LHCN-M2 (cell line): Measurements from ENCODE around the gene REEP1. TPM values are rescaled to one million over a fixed set of nuclear protein-coding genes. Genes with fewer than 3 reads are reported as not detected.
A peak's percentile ranks its signal among the peaks of the same experiment; 100 is the strongest.
"Not testable (repeated sequence)": the region's sequence is repeated elsewhere in the genome, so short reads cannot be mapped to it uniquely, and the experiment has no call there.

ENCODE experiments used
- DNase-seq: peaks from one replicate; pipeline ENCODE4 v3.0.0-alpha.2; 2012; ENCODE audit warnings: low read depth
- total RNA-seq: library from RNA; depleted of rRNA; stranded (reverse); fragments of >200 nt; gene quantifications from 2 replicates; pipeline ENCODE4 v1.2.3, GENCODE V29; 2014

Gene REEP1
- total RNA-seq, 1 experiment from 2014 or later, result 0.52 TPM

- no peak for DNase-seq
Observed at GRCh38 chr2:86284401-86284841, 53.0 kb downstream of the REEP1 start.

GRCh38 chr2:86283411-86284030 lies 53.9 kb downstream of the REEP1 start:
- no peak for DNase-seq

GRCh38 chr2:86281066-86281700 lies 56.2 kb downstream of the REEP1 start:
- DNase-seq, result no peak

GRCh38 chr2:86280191-86280667 lies 57.2 kb downstream of the REEP1 start:
- DNase-seq, result peak; percentile 91

DNA sequence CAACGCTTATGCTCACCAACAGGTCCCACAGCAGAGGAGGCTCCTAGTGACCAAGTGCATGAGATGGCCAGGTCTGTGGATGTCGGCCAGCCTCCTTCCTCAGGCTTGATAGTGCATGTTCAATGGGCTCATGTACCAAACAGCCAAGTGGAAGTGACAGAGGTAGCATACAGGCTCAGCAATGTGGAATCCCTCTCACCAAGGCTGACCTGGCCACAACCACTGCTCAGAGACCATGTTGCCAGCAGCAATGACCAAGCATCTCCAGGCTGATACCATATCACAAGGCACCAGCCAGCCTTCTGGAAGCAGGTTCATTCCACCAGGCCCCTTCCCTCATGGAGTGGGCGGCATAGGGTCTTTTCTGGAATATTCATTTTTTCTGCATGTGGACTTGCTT lies 61.5 kb downstream of the REEP1 start:
- no peak for DNase-seq

DNA sequence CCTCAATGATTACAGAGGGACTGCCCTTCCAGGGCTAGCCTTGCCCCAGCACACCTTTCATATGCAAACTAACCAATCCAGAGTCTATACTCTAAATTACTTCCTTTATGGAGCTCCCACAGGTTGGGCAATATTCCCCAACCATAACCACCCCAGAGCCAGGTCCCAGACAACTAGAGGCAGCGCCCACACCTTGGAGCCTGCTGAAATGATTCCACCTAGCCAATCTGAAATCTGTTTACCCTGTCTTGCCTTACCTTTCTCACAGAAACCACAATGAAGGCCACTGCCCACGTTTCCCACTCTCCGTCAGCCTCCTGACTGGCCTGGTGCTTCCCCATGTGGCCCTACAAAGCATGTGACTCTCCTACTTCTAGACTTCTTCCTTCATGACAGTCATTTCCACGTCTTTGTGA lies 62.0 kb downstream of the REEP1 start:
- DNase-seq, result no peak

DNA sequence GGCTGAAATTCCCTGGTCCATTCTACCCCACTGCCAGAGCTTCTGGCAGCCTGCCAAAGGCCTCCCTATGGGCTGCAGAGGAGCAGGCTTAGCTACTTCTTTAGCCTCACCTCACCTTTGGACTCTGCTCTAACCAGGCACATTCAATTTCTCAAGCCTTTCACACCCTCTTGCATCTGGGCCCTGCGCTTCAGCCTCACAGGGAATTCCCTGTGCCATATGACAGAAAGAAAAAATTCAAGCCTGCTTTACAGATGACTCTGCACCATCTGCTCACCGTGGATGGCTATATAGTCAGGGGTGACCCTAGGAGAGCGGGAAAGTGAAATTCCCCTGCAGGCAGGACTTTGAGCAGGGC lies 62.5 kb downstream of the REEP1 start:
- peak; percentile 79 for DNase-seq

DNA sequence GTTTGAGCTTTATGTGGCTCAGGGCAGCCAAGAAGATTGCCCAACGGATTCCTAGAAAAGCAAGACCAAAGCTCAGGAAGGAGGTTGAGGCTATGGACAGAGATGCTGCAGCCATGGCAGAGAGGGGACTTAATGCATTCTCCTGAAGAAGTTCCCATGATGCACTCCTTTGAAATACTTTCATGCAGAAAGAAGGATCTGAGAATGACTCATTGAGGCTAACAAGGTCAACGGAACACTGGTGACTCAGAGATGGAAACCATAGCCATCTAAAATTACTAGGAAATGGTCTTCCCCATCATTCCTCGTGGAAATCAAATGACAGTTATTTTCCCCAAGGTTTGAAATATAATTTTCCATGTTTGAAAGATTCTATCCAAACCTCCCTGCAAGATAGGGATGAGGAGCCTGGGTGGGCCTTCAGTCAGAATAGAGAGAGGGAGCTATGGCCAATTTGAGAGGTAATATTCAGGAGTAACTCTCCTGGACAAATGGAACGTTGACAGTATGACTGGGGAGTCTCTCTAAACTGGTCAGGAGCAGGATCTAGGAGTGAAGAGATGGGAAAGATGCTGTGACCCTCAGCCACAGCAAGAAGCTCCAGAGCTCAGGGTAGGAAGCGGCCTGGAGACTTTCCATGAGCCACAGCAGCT lies 63.0 kb downstream of the REEP1 start:
- DNase-seq, result peak; percentile 93

- no peak for DNase-seq
Observed at GRCh38 chr2:86272111-86272510, 65.3 kb downstream of the REEP1 start.

- DNase-seq, result no peak
Observed at GRCh38 chr2:86271248-86271647, 66.2 kb downstream of the REEP1 start.

GRCh38 chr2:86263956-86264355 lies 73.5 kb downstream of the REEP1 start:
- DNase-seq, result no peak

GRCh38 chr2:86260978-86261377 lies 76.4 kb downstream of the REEP1 start:
- no peak for DNase-seq

DNA sequence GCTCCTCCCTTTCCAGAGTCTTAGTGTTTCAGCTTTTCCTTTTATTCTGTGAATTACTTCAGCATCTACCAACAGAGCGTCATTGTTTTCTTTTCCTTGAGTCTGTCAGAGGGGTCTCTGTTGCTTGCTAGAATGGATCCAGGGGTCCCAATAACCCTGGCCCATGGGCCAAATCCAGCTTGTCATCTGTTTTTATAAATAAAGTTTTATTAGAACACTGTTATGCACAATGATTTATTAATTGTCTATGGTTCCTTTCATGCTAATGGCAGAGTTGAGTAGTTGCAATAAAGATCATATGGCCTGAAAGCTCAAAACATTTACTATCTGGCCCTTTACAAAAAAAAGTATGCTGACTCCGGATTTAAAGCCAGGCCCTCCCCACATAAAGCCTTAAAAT lies 79.3 kb downstream of the REEP1 start:
- no peak for DNase-seq

DNA sequence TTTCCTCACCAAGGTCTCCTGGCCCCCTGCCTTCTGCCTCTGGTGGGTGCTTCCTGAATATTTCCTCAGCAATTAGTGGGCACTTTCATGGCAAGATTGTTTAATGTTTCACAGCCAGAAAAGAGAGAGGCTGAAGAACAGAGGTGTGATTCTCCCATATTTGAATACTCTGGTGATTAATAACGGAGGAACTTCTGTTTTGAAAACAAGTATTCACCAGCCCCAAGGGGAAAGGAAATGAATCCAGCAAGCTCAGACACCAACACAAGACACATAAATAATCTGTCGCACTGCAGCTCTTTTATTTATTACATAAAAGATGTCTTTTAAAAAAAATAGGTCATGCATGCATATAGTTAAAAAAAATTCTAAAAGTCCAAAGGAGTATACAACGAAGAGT lies 80.4 kb downstream of the REEP1 start:
- DNase-seq, result no peak

DNA sequence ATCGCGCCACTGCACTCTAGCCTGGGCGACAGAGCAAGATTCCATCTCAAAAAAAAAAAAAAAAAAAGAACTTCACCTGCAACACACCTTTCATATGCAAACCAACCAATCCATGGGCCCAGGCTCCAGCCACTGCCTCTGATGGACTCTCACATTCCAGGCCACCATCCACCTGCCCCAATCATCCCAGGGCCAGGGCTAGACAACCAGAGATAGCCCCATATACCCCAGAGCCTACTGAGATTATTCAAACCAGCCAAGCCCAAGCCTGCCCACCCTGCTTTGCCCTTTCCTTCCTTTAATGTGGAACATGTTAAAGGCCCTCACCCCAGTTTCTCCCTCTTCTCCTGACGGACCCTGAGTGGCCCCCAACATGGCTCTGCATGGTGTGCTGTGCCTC lies 81.1 kb downstream of the REEP1 start:
- DNase-seq, result no peak

GRCh38 chr2:86254576-86255538 lies 82.6 kb downstream of the REEP1 start:
- DNase-seq, result no peak

DNA sequence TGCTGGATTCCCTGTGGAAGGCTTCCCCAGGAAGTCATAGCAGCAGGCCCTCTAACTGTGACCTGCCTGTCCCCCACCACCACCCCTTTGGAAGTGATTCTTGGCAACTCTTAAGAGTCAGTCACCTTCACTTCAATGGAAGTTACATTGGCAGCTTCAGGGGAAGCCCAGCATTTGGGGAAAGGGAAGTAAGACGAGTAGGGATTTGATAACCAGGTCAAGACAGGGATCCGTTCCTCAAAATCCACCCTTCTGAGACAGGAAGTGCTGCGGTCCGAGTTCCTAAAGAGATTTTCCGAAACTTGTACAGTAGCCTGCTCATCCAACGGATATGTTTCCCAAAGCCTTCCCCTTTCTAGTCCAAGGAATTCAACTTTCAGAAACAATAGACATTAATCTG lies 84.0 kb downstream of the REEP1 start:
- DNase-seq, result no peak

DNA sequence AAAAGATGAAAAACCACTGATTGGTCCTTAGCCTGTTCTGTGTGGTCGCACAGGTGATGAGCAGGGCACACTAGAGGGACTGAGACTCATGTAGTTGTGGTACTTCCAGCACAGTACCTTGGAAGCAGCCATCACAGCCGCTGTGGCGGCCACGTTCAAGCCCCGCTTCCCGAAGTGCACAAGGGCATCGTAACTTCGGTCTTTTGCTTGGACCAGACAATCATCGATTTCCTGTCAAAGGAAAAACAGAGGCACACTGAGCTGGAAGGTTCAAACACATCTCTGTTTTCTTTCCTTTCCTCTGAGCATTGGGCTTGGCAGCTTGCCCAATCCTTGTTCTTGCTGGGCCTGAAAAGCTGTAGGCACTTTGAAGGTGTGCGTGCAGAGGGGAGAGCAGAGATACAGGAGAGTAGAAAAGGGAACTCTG lies 85.6 kb downstream of the REEP1 start:
- no peak for DNase-seq

DNA sequence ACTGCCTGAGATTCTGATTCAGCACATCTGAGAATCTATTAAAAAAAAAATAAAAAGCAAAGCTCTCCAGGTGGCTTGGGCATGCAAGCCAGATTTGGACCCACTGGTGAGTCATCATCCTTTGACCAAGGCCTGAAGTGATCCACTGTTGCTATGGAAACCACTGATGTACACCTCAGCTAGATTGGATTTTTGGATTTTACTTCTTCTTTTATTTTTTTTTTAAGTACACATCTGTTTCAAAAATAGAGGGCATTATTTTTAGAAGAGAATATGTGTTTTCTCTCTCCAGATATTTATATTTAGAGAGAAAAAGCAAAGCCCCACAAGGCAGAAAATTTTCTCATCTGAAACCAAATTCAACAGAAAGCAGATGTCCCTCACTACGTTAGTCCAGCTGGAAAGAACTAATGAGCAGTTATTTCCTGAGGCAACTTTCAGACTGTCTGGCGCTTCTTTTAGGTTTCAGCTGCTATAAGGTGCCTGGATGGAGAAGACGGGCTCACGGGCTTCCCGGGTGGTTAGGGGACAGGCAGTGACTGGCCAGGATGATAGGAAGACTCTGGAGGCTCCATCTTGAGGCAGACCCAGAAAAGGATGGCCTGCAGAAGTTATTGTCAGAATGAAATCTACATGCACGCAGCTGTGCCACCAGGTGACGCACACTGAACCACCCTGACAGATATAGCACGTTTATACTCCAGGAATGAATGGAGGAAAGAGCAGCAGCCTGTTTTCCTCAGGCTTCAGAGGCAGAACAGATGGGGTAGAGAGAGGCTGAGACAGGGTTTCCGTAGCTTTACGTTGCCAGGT lies 87.6 kb downstream of the REEP1 start:
- peak; percentile 70 for DNase-seq

- no peak for DNase-seq
Observed at GRCh38 chr2:86249176-86249575, 88.2 kb downstream of the REEP1 start.

DNA sequence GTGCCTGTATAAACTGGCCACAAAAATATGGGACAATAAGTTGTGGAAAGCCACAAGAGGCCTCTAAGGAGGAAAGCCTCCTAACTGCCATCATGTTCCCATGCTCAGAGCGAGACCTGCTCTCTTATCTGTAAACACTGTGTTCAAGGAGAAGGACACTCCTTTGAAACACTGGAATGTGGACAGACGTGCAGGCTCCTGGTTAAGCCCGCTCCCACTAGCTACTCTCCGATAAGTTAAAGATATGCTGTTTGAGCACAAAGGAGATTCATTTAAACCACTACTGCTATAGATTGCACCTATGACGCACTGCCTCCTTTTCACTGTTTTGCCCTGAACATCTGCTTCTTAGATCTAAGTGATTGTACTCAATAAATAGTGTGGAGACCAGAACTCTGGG lies 92.2 kb downstream of the REEP1 start:
- DNase-seq, result not testable (repeated sequence)
